GM23248 (cell line): Measurements from ENCODE around the gene RTN4. TPM values are rescaled to one million over a fixed set of nuclear protein-coding genes. Genes with fewer than 3 reads are reported as not detected.

ENCODE experiments used
- DNase-seq: peaks from one replicate; pipeline ENCODE4 v3.0.0-alpha.2; 2015
- H2AFZ ChIP-seq: fragments of 200-600 bp; sonication (generic); 2 replicates; pipeline ENCODE4 v1.6.1; 2016; ENCODE audit warnings: antibody characterized with exemption
- H3F3A ChIP-seq: fragments of 200-600 bp; sonication (generic); 2 replicates; pipeline ENCODE4 v1.6.1; 2016; ENCODE audit warnings: mild to moderate bottlenecking, antibody characterized with exemption, mixed run types; ENCODE audit not compliant: insufficient read depth
- H3K27ac ChIP-seq: fragments of 200-600 bp; sonication (generic); 2 replicates; pipeline ENCODE4 v1.5.1; 2016; ENCODE audit warnings: mild to moderate bottlenecking
- H3K27me3 ChIP-seq: fragments of 200-600 bp; sonication (generic); replicated peaks from 2 replicates; pipeline ENCODE4 v1.6.1; 2016; ENCODE audit warnings: mild to moderate bottlenecking; ENCODE audit not compliant: insufficient read depth
- H3K36me3 ChIP-seq: fragments of 200-600 bp; sonication (generic); 2 replicates; pipeline ENCODE4 v1.6.1; 2016; ENCODE audit warnings: low read depth, mild to moderate bottlenecking
- H3K4me1 ChIP-seq: fragments of 200-600 bp; sonication (generic); 2 replicates; pipeline ENCODE4 v1.6.1; 2016; ENCODE audit warnings: mild to moderate bottlenecking; ENCODE audit not compliant: insufficient read depth
- H3K4me2 ChIP-seq: fragments of 200-600 bp; sonication (generic); one replicate; pipeline ENCODE4 v1.6.1; 2016; ENCODE audit warnings: mild to moderate bottlenecking; ENCODE audit not compliant: unreplicated experiment
- H3K4me3 ChIP-seq: fragments of 200-600 bp; sonication (generic); 2 replicates; pipeline ENCODE4 v1.5.1; 2016; ENCODE audit warnings: mild to moderate bottlenecking
- H3K79me2 ChIP-seq: fragments of 200-600 bp; sonication (generic); 2 replicates; pipeline ENCODE4 v1.6.1; 2016; ENCODE audit warnings: mild to moderate bottlenecking; ENCODE audit not compliant: insufficient read depth
- H3K9ac ChIP-seq: fragments of 200-600 bp; sonication (generic); 2 replicates; pipeline ENCODE4 v1.6.1; 2016; ENCODE audit warnings: mild to moderate bottlenecking
- H3K9me2 ChIP-seq: fragments of 200-600 bp; sonication (generic); 2 replicates; pipeline ENCODE4 v1.6.1; 2016; ENCODE audit warnings: mixed run types, mild to moderate bottlenecking, moderate library complexity; ENCODE audit not compliant: insufficient read depth
- H3K9me3 ChIP-seq: fragments of 200-600 bp; sonication (generic); one replicate; pipeline ENCODE4 v1.6.1; 2017; ENCODE audit warnings: low read depth
- H4K20me1 ChIP-seq: fragments of 200-600 bp; sonication (generic); 2 replicates; pipeline ENCODE4 v1.6.0; 2016; ENCODE audit not compliant: insufficient read depth
- EZH2 ChIP-seq: fragments of 200-600 bp; sonication (generic); IDR thresholded peaks from 2 replicates; pipeline ENCODE4 v1.6.1; 2018; ENCODE audit warnings: antibody characterized with exemption, mild to moderate bottlenecking; ENCODE audit not compliant: insufficient read depth, poor library complexity, severe bottlenecking
- EZH2phosphoT487 ChIP-seq: fragments of 200-600 bp; sonication (generic); IDR thresholded peaks from 2 replicates; pipeline ENCODE4 v1.6.1; 2018; ENCODE audit warnings: antibody characterized with exemption, moderate library complexity, mild to moderate bottlenecking, low read depth; ENCODE audit not compliant: insufficient read depth
- WGBS, 2 experiments: methylation state at CpG; one replicate each; pipeline ENCODE4 v1.1.6; 2015 to 2017; ENCODE audit warnings: low lambda C conversion rate in 2 of 2, low coverage in 1 of 2; ENCODE audit errors: missing lambda C conversion rate in 2 of 2; 5-methylcytosine and 5-hydroxymethylcytosine counted together
- in situ Hi-C: fragments of 300-500 bp; cut with MboI; formaldehyde crosslinking; loops from 2 replicates; pipeline ENCODE4 v1.15.0; 2020
- polyA plus RNA-seq: library from polyadenylated mRNA; unstranded; fragments of >200 nt; fragmentation: Nextera tagmentation; extraction: Ambion mirVana; gene quantifications from 2 replicates; pipeline ENCODE4 v1.2.1, GENCODE V29; 2016
- small RNA-seq: library from RNA; depleted of rRNA; stranded (forward); fragments of <200 nt; gene quantifications from one replicate; pipeline ENCODE3, GENCODE V24; 2014; ENCODE audit warnings: low read depth, low replicate concordance
- total RNA-seq: library from RNA; depleted of rRNA; stranded (reverse); fragments of >200 nt; shearing (Covaris generic); gene quantifications from 2 replicates; pipeline ENCODE4 v1.2.3, GENCODE V29; 2014; rRNA removed

RTN4 gene
- total and polyA plus RNA-seq, 2 experiments from 2014 or later = 361 to 425 TPM

- in situ Hi-C loops = no loop called here
- Histone ChIP-seq H3K79me2 (no peaks in the 10 kb centered on the region), H3K36me3 (no peaks in the 10 kb centered on the region), H3K4me1 (no peaks in the 10 kb centered on the region), H3K4me3 (no peak overlapping the region), H3F3A (no peaks in the 10 kb centered on the region), H3K27ac (no peak overlapping the region), H4K20me1 (no peaks in the 10 kb centered on the region), H2AFZ (no peak overlapping the region), H3K4me2 (no peak overlapping the region), H3K9me3 (no peaks in the 10 kb centered on the region), H3K9ac (no peak overlapping the region), H3K27me3 (no peaks in the 10 kb centered on the region), H3K9me2 (no peaks in the 10 kb centered on the region)
- TF ChIP-seq EZH2phosphoT487 (no peak), EZH2 (no peak)
- no peak for DNase-seq
- WGBS, 2 experiments = 83% methylated on average over 16 of the region's 16 CpGs
These were observed 122.3 kb downstream of the RTN4 start for GRCh38 chr2:54927751-54928615.

GRCh38 chr2:54927085-54927750 is 123.0 kb downstream of the RTN4 start:
- no peak for DNase-seq
- H3K9me3 ChIP-seq = no peaks in the 10 kb centered on the region
- H3K9ac ChIP-seq = no peak overlapping the region
- no peaks in the 10 kb centered on the region for H3K9me2 ChIP-seq
- no peak overlapping the region for H3K27ac ChIP-seq
- no peaks in the 10 kb centered on the region for H3K36me3 ChIP-seq
- TF ChIP-seq EZH2phosphoT487 (no peak), EZH2 (no peak)
- no peaks in the 10 kb centered on the region for H3K79me2 ChIP-seq
- H4K20me1 ChIP-seq = no peaks in the 10 kb centered on the region
- H3K4me3 ChIP-seq = no peak overlapping the region
- 82 to 91% methylated on average over 8 of the region's 8 CpGs for WGBS, 2 experiments
- in situ Hi-C loops = no loop called here
- no peaks in the 10 kb centered on the region for H3F3A ChIP-seq
- no peaks in the 10 kb centered on the region for H3K27me3 ChIP-seq
- H3K4me1 ChIP-seq = no peaks in the 10 kb centered on the region
- no peak overlapping the region for H3K4me2 ChIP-seq
- no peak overlapping the region for H2AFZ ChIP-seq

- Histone ChIP-seq H3K36me3 (no peaks in the 10 kb centered on the region), H2AFZ (no peak overlapping the region), H3K9ac (no peak overlapping the region), H3K27me3 (no peaks in the 10 kb centered on the region), H4K20me1 (no peaks in the 10 kb centered on the region), H3K4me1 (no peaks in the 10 kb centered on the region), H3K79me2 (no peaks in the 10 kb centered on the region), H3K4me3 (no peak overlapping the region), H3K27ac (no peak overlapping the region), H3F3A (no peaks in the 10 kb centered on the region), H3K4me2 (no peak overlapping the region), H3K9me2 (no peaks in the 10 kb centered on the region), H3K9me3 (peaks cover 11% of the 10 kb centered on the region)
- in situ Hi-C loops = no loop called here
- WGBS, 2 experiments = 81 to 85% methylated on average over 4 of the region's 4 CpGs
- DNase-seq = peak; percentile 4
- TF ChIP-seq EZH2 (no peak), EZH2phosphoT487 (no peak)
These were observed 125.2 kb downstream of the RTN4 start for GRCh38 chr2:54925022-54925421.

- H3K36me3 ChIP-seq = no peaks in the 10 kb centered on the region
- H3K4me2 ChIP-seq = no peak overlapping the region
- no peak overlapping the region for H2AFZ ChIP-seq
- H4K20me1 ChIP-seq = no peaks in the 10 kb centered on the region
- TF ChIP-seq EZH2 (no peak), EZH2phosphoT487 (no peak)
- H3K9me2 ChIP-seq = no peaks in the 10 kb centered on the region
- no peak overlapping the region for H3K4me3 ChIP-seq
- no peaks in the 10 kb centered on the region for H3F3A ChIP-seq
- no peaks in the 10 kb centered on the region for H3K4me1 ChIP-seq
- 90 to 91% methylated on average over 1 of the region's 1 CpG for WGBS, 2 experiments
- no peaks in the 10 kb centered on the region for H3K79me2 ChIP-seq
- H3K9ac ChIP-seq = no peak overlapping the region
- H3K9me3 ChIP-seq = peaks cover 12% of the 10 kb centered on the region
- in situ Hi-C loops = no loop called here
- no peak overlapping the region for H3K27ac ChIP-seq
- DNase-seq = peak; percentile 12
- H3K27me3 ChIP-seq = no peaks in the 10 kb centered on the region
These were observed 126.1 kb downstream of the RTN4 start for GRCh38 chr2:54924121-54924520.

Small RNA genes within 50 kb of the gene (small RNA-seq; reads per million reads assigned to genes)
- not detected for gene RNU6-433P

Other genes starting within 250 kb of the RTN4 start
- gene CLHC1, start 181.8 kb upstream of the RTN4 start, total RNA-seq = 1.3 and 1.6 TPM in 2 replicates
- 5.2 and 5.6 TPM in 2 replicates for gene CLHC1, start 181.8 kb upstream of the RTN4 start, polyA plus RNA-seq
- 1,113 and 1,144 TPM in 2 replicates for gene RPS27A, start 182.2 kb upstream of the RTN4 start, total RNA-seq
- gene RPS27A, start 182.2 kb upstream of the RTN4 start, polyA plus RNA-seq = 775 TPM in 2 replicates
- gene MTIF2, start 218.8 kb upstream of the RTN4 start, total RNA-seq = 22.3 and 23.3 TPM in 2 replicates
- gene MTIF2, start 218.8 kb upstream of the RTN4 start, polyA plus RNA-seq = 17.2 and 19.1 TPM in 2 replicates